GM12874 (cell line): ENCODE results near the gene JAKMIP3.

ENCODE experiments used
- CTCF ChIP-seq: IDR thresholded peaks from 2 replicates; pipeline ENCODE4 v1.5.1; 2011; ENCODE audit warnings: low read depth, mild to moderate bottlenecking, control low read depth, low read length, moderate library complexity; ENCODE audit not compliant: insufficient read depth

Gene JAKMIP3

GRCh38 chr10:132066812-132067211, 1.1 kb downstream of the JAKMIP3 start:
- no peak for TF ChIP-seq CTCF

GRCh38 chr10:132068431-132069121, 2.8 kb downstream of the JAKMIP3 start:
- TF ChIP-seq CTCF = no peak

GRCh38 chr10:132069122-132069848, 3.5 kb downstream of the JAKMIP3 start:
- no peak for TF ChIP-seq CTCF

GRCh38 chr10:132069849-132070182, 4.1 kb downstream of the JAKMIP3 start:
- no peak for TF ChIP-seq CTCF

GRCh38 chr10:132070724-132071123, 5.0 kb downstream of the JAKMIP3 start:
- TF ChIP-seq CTCF = no peak

- no peak for TF ChIP-seq CTCF
Measured at GRCh38 chr10:132071667-132072066, 5.9 kb downstream of the JAKMIP3 start.

- no peak for TF ChIP-seq CTCF
Measured at GRCh38 chr10:132075909-132076577, 10.3 kb downstream of the JAKMIP3 start.
